K562 (cell line): ENCODE measurements around the gene MLX. TPM values are rescaled to one million over a fixed set of nuclear protein-coding genes. Genes with fewer than 3 reads are reported as not detected.

Source experiments
- BACH1 ChIP-seq: fragments of 200-800 bp; sonication (Bioruptor generic); IDR thresholded peaks from 2 replicates; pipeline ENCODE4 v1.6.1; 2016; ENCODE audit warnings: missing genetic modification characterization, missing compliant biosample characterization
- CEBPB ChIP-seq: fragments of 450-650 bp; IDR thresholded peaks from 2 replicates; pipeline ENCODE4 v1.6.1; 2016; ENCODE audit warnings: missing genetic modification characterization, missing compliant biosample characterization
- CREM ChIP-seq: IDR thresholded peaks from 2 replicates; pipeline ENCODE4 v1.6.1; 2014; ENCODE audit warnings: antibody characterized with exemption, low read depth
- EGR1 ChIP-seq: fragments of 450-650 bp; conservative IDR thresholded peaks from 2 replicates; pipeline ENCODE4 v1.6.1; 2017; ENCODE audit warnings: mild to moderate bottlenecking
- ELF1 ChIP-seq: fragments of 200-800 bp; sonication (Bioruptor generic); IDR thresholded peaks from 2 replicates; pipeline ENCODE4 v1.6.1; 2016; ENCODE audit warnings: missing genetic modification characterization, missing compliant biosample characterization
- FOXM1 ChIP-seq, 2 experiments: fragments of 450-650 bp in 1 of 2; sonication (generic) in 1 of 2; formaldehyde crosslinking in 1 of 2; IDR thresholded peaks; 2 replicates each; pipeline versions ENCODE4 v1.6.1 to v1.9.0; 2017 to 2022; ENCODE audit warnings: low read depth in 2 of 2, mild to moderate bottlenecking in 2 of 2, missing genetic modification reagents in 1 of 2, moderate library complexity in 1 of 2
- KAT7 ChIP-seq: sonication (generic); formaldehyde crosslinking; IDR thresholded peaks from 2 replicates; pipeline ENCODE4 v1.8.0; 2022; ENCODE audit warnings: missing genetic modification reagents, mild to moderate bottlenecking, borderline replicate concordance
- MYNN ChIP-seq, 2 experiments: sonication (generic); formaldehyde crosslinking in 1 of 2; IDR thresholded peaks; 2 replicates each; pipeline versions ENCODE4 v1.5.0 to v1.6.1; 2016 to 2020; ENCODE audit warnings: antibody characterized with exemption in 1 of 2, missing genetic modification reagents in 1 of 2
- NONO ChIP-seq, 2 experiments: fragments of 200-400 bp in 1 of 2; fragments of 450-650 bp in 1 of 2; formaldehyde crosslinking in 1 of 2; IDR thresholded peaks; 2 replicates each; pipeline ENCODE4 v1.6.1; 2017; ENCODE audit warnings: low read depth in 2 of 2, mild to moderate bottlenecking in 2 of 2, moderate library complexity in 2 of 2, low read length in 1 of 2
- PHF20 ChIP-seq: fragments of 450-650 bp; IDR thresholded peaks from 2 replicates; pipeline ENCODE4 v1.6.1; 2018; ENCODE audit not compliant: partially characterized antibody
- POLR2H ChIP-seq: IDR thresholded peaks from 2 replicates; pipeline ENCODE4 v1.6.1; 2016; ENCODE audit warnings: missing genetic modification characterization, low read depth, mild to moderate bottlenecking, control low read depth, missing compliant biosample characterization, moderate library complexity
- PRMT5 ChIP-seq: sonication (generic); formaldehyde crosslinking; IDR thresholded peaks from 2 replicates; pipeline ENCODE4 v1.5.0; 2020; ENCODE audit warnings: missing genetic modification reagents
- RAD51 ChIP-seq: fragments of 450-650 bp; IDR thresholded peaks from 2 replicates; pipeline ENCODE4 v1.7.1; 2016; ENCODE audit warnings: low read depth, mild to moderate bottlenecking, borderline replicate concordance
- RBFOX2 ChIP-seq: fragments of 200-400 bp; formaldehyde crosslinking; IDR thresholded peaks from 2 replicates; pipeline ENCODE4 v1.6.1; 2017; ENCODE audit warnings: low read depth, mild to moderate bottlenecking, low read length, moderate library complexity
- RNF2 ChIP-seq: sonication (generic); IDR thresholded peaks from 2 replicates; pipeline ENCODE4 v1.6.1; 2016
- SAP30 ChIP-seq: fragments of 200-600 bp; sonication (generic); IDR thresholded peaks from 2 replicates; pipeline ENCODE4 v1.6.1; 2012; ENCODE audit warnings: borderline replicate concordance, low read depth, mild to moderate bottlenecking, moderate library complexity, low read length, control low read depth, inconsistent platforms; ENCODE audit not compliant: insufficient read depth, poor library complexity, severe bottlenecking
- SMC3 ChIP-seq: conservative IDR thresholded peaks from 2 replicates; pipeline ENCODE4 v1.6.1; 2011; ENCODE audit warnings: low read depth, low read length, improper control_type of control experiment; ENCODE audit not compliant: insufficient read depth
- SPI1 ChIP-seq: IDR thresholded peaks from 2 replicates; pipeline ENCODE4 v1.6.1; 2011; ENCODE audit warnings: low read depth, low read length, control low read depth, borderline replicate concordance
- SRSF7 ChIP-seq: fragments of 200-400 bp; formaldehyde crosslinking; optimal IDR thresholded peaks from 2 replicates; pipeline ENCODE3; 2017; ENCODE audit warnings: mild to moderate bottlenecking, low read depth, low read length
- STAT5B ChIP-seq: fragments of 250-450 bp; sonication (Bioruptor Pico); IDR thresholded peaks from 2 replicates; pipeline ENCODE4 v1.8.0; 2021; ENCODE audit warnings: mild to moderate bottlenecking, inconsistent platforms
- TCF3 ChIP-seq: sonication (generic); formaldehyde crosslinking; IDR thresholded peaks from 2 replicates; pipeline ENCODE4 v1.4.0; 2020; ENCODE audit warnings: mild to moderate bottlenecking, missing genetic modification reagents
- TEAD1 ChIP-seq, 2 experiments: fragments of 450-650 bp in 1 of 2; sonication (generic) in 1 of 2; formaldehyde crosslinking; IDR thresholded peaks; 2 replicates each; pipeline versions ENCODE4 v1.4.0 to v1.8.0; 2020 to 2022; ENCODE audit warnings: mild to moderate bottlenecking in 2 of 2, missing genetic modification reagents in 1 of 2
- TEAD4 ChIP-seq, 2 experiments: sonication (generic) in 1 of 2; formaldehyde crosslinking in 1 of 2; IDR thresholded peaks; 2 replicates each; pipeline versions ENCODE4 v1.6.1 to v1.8.0; 2012 to 2022; ENCODE audit warnings: borderline replicate concordance in 1 of 2, inconsistent platforms in 1 of 2, low read length in 1 of 2, mild to moderate bottlenecking in 1 of 2, missing genetic modification reagents in 1 of 2
- XRCC5 ChIP-seq: fragments of 200-400 bp; formaldehyde crosslinking; IDR thresholded peaks from 2 replicates; pipeline ENCODE4 v1.6.1; 2017; ENCODE audit warnings: low read depth, mild to moderate bottlenecking, low read length
- ZZZ3 ChIP-seq: fragments of 450-650 bp; IDR thresholded peaks from 2 replicates; pipeline ENCODE4 v1.6.1; 2016; ENCODE audit warnings: antibody characterized with exemption, mild to moderate bottlenecking, moderate library complexity
- polyA plus RNA-seq, 8 experiments: library from polyadenylated mRNA; depleted of rRNA in 4 of 8; stranded (reverse) in 5 of 8; unstranded in 3 of 8; fragments of >200 nt; fragmentation: Nextera tagmentation in 2 of 8; fragmentation: Illumina TruSeq in 1 of 8; extraction: Ambion mirVana in 2 of 8; extraction: Trizol in 1 of 8; gene quantifications; 2 replicates each; pipeline versions ENCODE4 v1.2.1 to v1.2.3, GENCODE V29; 2011 to 2014; ENCODE audit warnings: inconsistent platforms in 1 of 8, missing spikeins in 1 of 8
- total RNA-seq, 7 experiments: library from RNA; depleted of rRNA in 6 of 7; stranded (reverse); fragments of >200 nt in 6 of 7; fragmentation: Illumina TruSeq in 2 of 7; extraction: Trizol in 2 of 7; gene quantifications; 2 replicates each; pipeline versions ENCODE4 v1.2.1 to v1.2.3, GENCODE V29; 2011 to 2021; ENCODE audit warnings: low replicate concordance in 1 of 7
- TF ChIP-seq, protein P1 (sequence below): fragments of 450-650 bp; IDR thresholded peaks from 2 replicates; pipeline ENCODE4 v1.6.1; 2016

Gene MLX
- total and polyA plus RNA-seq, 9 of the 15 experiments (the other 6 are each of a cell fraction or from before 2014, with no cell fraction given) = 42.9 to 100 (median 58.9) TPM

DNA sequence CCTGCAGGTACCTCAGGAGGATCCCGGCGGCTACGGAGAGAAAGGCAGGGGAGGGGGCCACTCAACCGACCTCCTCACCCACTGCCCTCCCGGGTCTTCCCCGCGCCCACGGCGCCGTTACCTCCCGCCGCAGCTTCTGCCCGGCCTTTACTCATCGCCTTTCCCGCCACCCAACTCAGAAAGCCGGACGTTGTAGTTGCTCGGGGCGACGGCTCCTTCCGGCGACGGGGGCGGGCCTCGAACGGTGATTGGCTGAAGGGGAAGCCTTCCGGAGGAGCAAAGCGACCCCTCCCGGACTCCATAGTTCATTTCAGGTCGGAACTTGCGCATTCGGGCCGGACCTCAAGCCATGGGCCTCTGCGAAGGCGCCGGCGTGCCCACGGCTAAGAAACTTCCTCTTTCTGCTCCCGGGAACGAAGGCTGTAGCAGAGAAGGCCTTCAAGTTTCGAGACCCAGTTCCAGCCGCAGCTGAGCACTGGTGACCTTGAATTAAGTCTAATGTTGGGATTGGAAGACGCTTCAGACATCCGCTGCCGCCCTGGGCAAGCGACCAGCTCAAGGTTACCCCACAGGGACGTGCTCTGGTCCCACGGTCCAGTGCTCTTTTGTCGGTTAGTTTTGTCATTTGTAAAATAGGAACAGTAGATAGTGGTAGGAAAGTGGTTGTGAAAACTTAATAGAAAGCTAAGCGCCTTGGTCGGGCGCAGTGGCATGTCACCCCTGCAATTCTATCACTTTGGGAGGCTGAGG is 10.8 kb downstream of the MLX start, which contains the start of gene PSMC3IP (continued):
- TF ChIP-seq KAT7 (CRISPR knock-in tag) = peak; percentile 75; the same call in 1 of the 2 replicates
- TF ChIP-seq NONO (IDR thresholded peaks at IDR 0.05; ENCODE audit: low read depth in 2 of 2, low read length in 1 of 2) = 0 out of 4 replicates have a peak, but pooled peaks of 1 of the 2 experiments have one; percentile 39
- TF ChIP-seq SAP30 = peak; percentile 72
- peak; percentile 86 for TF ChIP-seq XRCC5
- TF ChIP-seq FOXM1 (IDR thresholded peaks at IDR 0.05; ENCODE audit: low read depth) = no peak
- 0 out of 2 replicates have a peak, but pooled peaks have one; percentile 47 for TF ChIP-seq FOXM1 (CRISPR knock-in tag; IDR thresholded peaks at IDR 0.05; ENCODE audit: low read depth)
- TF ChIP-seq CREM = peak; percentile 89
- no peak for TF ChIP-seq STAT5B (CRISPR knock-in tag)
- peak; percentile 89 for TF ChIP-seq POLR2H (tag)
- TF ChIP-seq SMC3 = 0 out of 2 replicates have a peak, but pooled peaks have one; percentile 19
- TF ChIP-seq RAD51 = 0 out of 2 replicates have a peak, but pooled peaks have one; percentile 5
- TF ChIP-seq RNF2 = peak; percentile 57; the same call in 1 of the 2 replicates
- peak; percentile 16; the same call in 1 of the 2 replicates for TF ChIP-seq TEAD4 (IDR thresholded peaks at IDR 0.05; ENCODE audit: low read length)
- TF ChIP-seq TEAD4 (CRISPR knock-in tag; IDR thresholded peaks at IDR 0.05; ENCODE audit: borderline replicate concordance) = no peak
- peak; percentile 76 for TF ChIP-seq EGR1
- peak; percentile 55; the same call in 1 of the 2 replicates for TF ChIP-seq MYNN (IDR thresholded peaks at IDR 0.05)
- TF ChIP-seq MYNN (CRISPR knock-in tag; IDR thresholded peaks at IDR 0.05) = no peak
- peak; percentile 68; the same call in 1 of the 2 replicates for TF ChIP-seq ELF1 (tag)
- TF ChIP-seq, protein P1, sequence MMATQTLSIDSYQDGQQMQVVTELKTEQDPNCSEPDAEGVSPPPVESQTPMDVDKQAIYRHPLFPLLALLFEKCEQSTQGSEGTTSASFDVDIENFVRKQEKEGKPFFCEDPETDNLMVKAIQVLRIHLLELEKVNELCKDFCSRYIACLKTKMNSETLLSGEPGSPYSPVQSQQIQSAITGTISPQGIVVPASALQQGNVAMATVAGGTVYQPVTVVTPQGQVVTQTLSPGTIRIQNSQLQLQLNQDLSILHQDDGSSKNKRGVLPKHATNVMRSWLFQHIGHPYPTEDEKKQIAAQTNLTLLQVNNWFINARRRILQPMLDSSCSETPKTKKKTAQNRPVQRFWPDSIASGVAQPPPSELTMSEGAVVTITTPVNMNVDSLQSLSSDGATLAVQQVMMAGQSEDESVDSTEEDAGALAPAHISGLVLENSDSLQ = peak; percentile 78
- 0 out of 2 replicates have a peak, but pooled peaks have one; percentile 5 for TF ChIP-seq TCF3
- no peak for TF ChIP-seq PRMT5 (CRISPR knock-in tag)
- no peak for TF ChIP-seq SRSF7
- 0 out of 2 replicates have a peak, but pooled peaks have one; percentile 41 for TF ChIP-seq BACH1 (tag)
- TF ChIP-seq SPI1 = peak; percentile 27; the same call in 1 of the 2 replicates
- peak; percentile 69 for TF ChIP-seq PHF20
- TF ChIP-seq CEBPB (tag) = no peak
- peak; percentile 73 for TF ChIP-seq ZZZ3
- peak; percentile 96 for TF ChIP-seq RBFOX2
- no peak for TF ChIP-seq TEAD1 (CRISPR knock-in tag; IDR thresholded peaks at IDR 0.05)
